Effector CD4-positive, alpha-beta T cell (primary cell): ENCODE measurements around the gene MBOAT1.

Source experiments
- DNase-seq: peaks from one replicate; pipeline ENCODE4 v3.0.0-alpha.2; 2020

The MBOAT1 gene

DNA sequence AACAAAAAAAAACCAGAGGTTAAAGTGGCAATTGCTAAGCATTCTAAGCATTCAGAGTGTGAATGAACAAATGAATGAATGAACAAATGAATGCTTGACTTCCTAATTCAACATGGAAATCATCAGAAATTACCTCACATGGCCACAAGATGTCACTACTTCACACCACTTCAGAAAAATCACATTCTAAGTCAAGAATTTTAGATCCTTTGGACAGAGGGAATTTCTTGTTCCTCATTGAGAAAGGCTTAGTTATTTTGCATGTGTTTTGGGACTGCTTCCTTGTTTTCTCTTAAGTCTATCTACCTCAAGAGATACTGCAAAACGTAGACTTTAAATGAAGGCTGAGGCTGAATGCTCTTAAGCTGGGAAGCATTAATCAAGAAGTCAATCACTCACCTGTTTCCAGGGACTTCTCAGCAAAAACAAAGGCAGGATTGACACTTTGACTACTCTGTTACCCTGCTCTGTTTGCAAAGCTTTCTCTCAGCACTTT lies 120.2 kb downstream of the MBOAT1 start:
- no peak for DNase-seq

DNA sequence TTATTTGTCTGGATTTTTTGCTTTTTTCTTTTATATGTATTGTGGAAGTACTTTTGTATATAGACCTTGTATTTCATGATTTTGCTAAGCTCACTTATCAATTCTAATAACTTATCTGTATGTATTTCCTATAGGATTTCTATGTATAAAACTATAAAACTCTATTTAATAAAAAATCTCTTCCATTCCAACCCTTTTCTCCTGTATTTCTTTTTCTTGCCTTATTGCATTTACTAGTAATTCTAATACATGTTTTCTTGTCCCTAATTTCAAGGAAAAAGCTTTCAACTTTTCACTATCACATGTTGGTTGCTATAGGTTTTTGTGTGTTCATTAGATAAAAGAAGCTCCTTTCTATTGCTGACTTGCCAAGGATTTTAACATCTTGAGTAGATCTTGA lies 125.3 kb downstream of the MBOAT1 start:
- no peak for DNase-seq

GRCh38 chr6:20085817-20086216 lies 126.5 kb downstream of the MBOAT1 start:
- DNase-seq = no peak

DNA sequence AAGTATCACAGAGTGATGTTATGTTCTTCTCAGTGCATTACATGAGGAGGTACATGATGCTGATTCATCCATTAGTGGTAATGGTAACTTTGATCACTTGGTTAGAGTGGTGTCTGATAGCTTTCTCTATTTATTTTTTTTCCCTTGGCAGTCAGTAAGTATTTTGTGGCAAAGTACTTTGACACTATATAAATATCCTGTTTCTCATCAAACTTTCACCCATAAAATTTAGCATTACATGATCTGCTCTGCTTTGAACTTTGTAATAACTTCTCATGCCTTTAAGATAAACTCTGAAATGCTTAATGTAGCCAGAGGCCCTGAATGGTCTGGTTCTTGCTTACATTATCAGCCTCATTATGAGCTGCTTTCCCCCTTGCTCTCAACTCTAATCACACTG lies 127.9 kb downstream of the MBOAT1 start:
- no peak for DNase-seq

DNA sequence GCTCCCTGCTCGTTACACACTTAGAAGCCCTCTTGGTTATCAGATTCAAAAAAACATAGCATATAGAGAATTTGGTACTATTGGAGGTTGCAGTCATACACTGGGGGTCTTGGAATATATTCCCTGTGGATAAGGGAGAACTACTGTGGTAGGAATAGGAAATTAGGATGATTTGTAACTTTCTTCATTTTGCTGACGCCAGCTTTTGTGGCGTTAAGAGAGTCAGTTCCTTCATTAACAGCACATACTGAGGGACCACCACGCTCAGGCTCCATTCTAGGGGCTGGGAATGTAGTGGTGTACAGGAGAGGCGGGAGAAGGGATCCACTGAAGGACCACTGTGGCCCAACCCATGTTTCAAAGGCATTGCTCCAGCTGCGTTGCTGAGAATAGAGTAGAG lies 140.3 kb downstream of the MBOAT1 start:
- DNase-seq = no peak

- no peak for DNase-seq
Measured at GRCh38 chr6:20070047-20070446, 142.2 kb downstream of the MBOAT1 start.

GRCh38 chr6:20069021-20069522 lies 143.2 kb downstream of the MBOAT1 start:
- DNase-seq = no peak

- DNase-seq = no peak
Measured at GRCh38 chr6:20068421-20068988, 143.8 kb downstream of the MBOAT1 start.

GRCh38 chr6:20061952-20062351 lies 150.3 kb downstream of the MBOAT1 start:
- no peak for DNase-seq

- DNase-seq = no peak
Measured at GRCh38 chr6:20060252-20060651, 152.0 kb downstream of the MBOAT1 start.

DNA sequence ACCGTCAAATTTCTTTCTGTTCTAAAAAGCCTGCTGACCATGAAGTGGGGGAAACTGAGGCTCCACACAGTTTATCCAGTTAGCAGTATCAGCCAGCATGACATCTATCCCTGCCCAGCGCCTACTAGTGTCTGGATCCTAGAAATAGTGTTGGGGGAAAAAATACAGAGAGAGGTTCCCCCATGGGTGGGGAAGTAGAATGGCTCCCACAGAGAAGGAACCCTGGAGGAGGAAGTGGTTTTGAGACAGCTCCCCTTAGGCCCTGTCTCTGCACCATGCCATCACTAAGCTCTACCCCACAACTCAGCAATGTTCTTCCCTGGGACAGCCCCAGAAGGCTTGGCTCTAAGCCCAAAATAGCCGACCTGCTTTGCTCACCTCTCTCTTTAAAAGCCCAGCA lies 153.4 kb downstream of the MBOAT1 start:
- DNase-seq = no peak

GRCh38 chr6:20058121-20058905 lies 154.0 kb downstream of the MBOAT1 start:
- DNase-seq = no peak

DNA sequence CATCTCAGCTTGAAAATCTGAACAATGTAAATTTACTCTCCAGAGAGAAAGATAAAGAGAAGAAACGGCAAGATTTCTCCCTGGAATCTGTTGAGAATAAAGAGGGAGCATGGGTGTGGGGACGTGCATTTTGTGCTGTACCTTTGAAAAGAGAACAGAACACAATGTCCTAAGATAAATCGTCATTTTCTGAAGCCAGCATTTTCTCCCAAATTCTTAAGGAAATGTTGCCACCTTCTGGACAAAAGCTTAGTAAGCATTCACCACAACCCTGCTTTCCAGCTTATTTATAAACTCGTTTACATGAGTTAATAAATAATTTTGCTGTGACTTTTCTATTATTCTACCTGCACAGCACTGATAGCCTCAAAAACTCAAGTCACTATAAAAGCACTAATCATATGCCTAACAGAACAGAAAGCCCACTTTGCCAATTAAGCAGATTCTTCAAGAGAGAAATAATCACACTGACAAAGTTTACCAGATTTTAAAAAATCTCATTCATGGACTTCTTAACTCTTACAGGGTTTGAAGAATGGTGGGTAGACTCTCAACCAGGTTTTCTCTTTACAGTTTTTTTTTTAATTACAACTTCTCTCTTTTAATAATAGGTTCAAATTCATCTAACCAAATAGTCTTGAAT lies 155.8 kb downstream of the MBOAT1 start:
- no peak for DNase-seq

GRCh38 chr6:20055916-20056315 lies 156.4 kb downstream of the MBOAT1 start:
- no peak for DNase-seq
